Heart left ventricle (tissue), 16 donors: ENCODE measurements around the gene CYP2C8. TPM values are rescaled to one million over a fixed set of nuclear protein-coding genes. Genes with fewer than 3 reads are reported as not detected.

Experiments
- ATAC-seq, 4 donors: fragments of 200-7000 bp; cut with Tn5 transposase; one replicate each; pipeline ENCODE4 v1.9.1; 2020 to 2022; ENCODE audit warnings: moderate library complexity in 4 of 4, mild to moderate bottlenecking in 3 of 4, moderate number of reproducible peaks in 1 of 4
- DNase-seq, 5 donors: peaks; one replicate each; pipeline ENCODE4 v3.0.0-alpha.2; 2020
- H3K27ac ChIP-seq, 12 donors: fragments of 200-600 bp; sonication (generic) in 4 of 12; one replicate each; pipeline versions ENCODE4 v1.5.0 to v1.8.0; 2016 to 2022; ENCODE audit warnings: mild to moderate bottlenecking in 2 of 12
- H3K27me3 ChIP-seq, 9 donors: fragments of 200-600 bp; sonication (generic) in 2 of 9; one replicate each; pipeline versions ENCODE4 v1.5.1 to v1.8.0; 2016 to 2022; ENCODE audit warnings: mild to moderate bottlenecking in 3 of 9
- H3K36me3 ChIP-seq, 9 donors: fragments of 200-600 bp; sonication (generic) in 2 of 9; one replicate each; pipeline versions ENCODE4 v1.5.0 to v1.8.0; 2018 to 2022; ENCODE audit warnings: mild to moderate bottlenecking in 2 of 9
- H3K4me1 ChIP-seq, 12 donors: fragments of 200-600 bp; sonication (generic) in 4 of 12; one replicate each; pipeline versions ENCODE4 v1.5.0 to v1.8.0; 2016 to 2022; ENCODE audit warnings: mild to moderate bottlenecking in 3 of 12
- H3K4me3 ChIP-seq, 12 donors: fragments of 200-600 bp; sonication (generic) in 4 of 12; one replicate each; pipeline versions ENCODE4 v1.5.0 to v1.8.0; 2017 to 2022; ENCODE audit warnings: mild to moderate bottlenecking in 9 of 12, moderate library complexity in 4 of 12
- H3K9me3 ChIP-seq, 12 donors: fragments of 200-600 bp; sonication (generic) in 4 of 12; one replicate each; pipeline versions ENCODE4 v1.5.0 to v1.8.0; 2016 to 2022; ENCODE audit warnings: mild to moderate bottlenecking in 1 of 12
- POLR2A ChIP-seq, 2 donors: fragments of 450-650 bp; IDR thresholded peaks; one replicate each; pipeline ENCODE4 v1.6.1; 2017; ENCODE audit warnings: antibody characterized with exemption in 2 of 2, mild to moderate bottlenecking in 2 of 2, moderate library complexity in 2 of 2
- WGBS, 4 donors: extraction: QIAGEN DNeasy Blood & Tissue Kit in 2 of 4; methylation state at CpG; one replicate each; pipeline versions ENCODE4 v1.1.5 to v1.1.7; 2013 to 2018; 5-methylcytosine and 5-hydroxymethylcytosine counted together
- intact Hi-C, 10 donors: fragments of 100-400 bp; cut with DNase I; formaldehyde crosslinking; loops; one replicate each; pipeline versions ENCODE4 v1.11.1 to v1.14.2; 2022
- polyA plus RNA-seq, 2 donors: library from polyadenylated mRNA; stranded (reverse); fragments of 200-250 nt; gene quantifications; one replicate each; pipeline ENCODE4 v1.2.3, GENCODE V29; 2013
- total RNA-seq, 9 donors: library from RNA; depleted of rRNA in 2 of 9; stranded (reverse); fragments of >200 nt in 2 of 9; fragmentation: NEBNext Ultra II Directional in 3 of 9; extraction: Animal tissue kit (Norgen Biotek cat#: 25700) in 3 of 9; gene quantifications; one replicate each; pipeline versions ENCODE4 v1.1.0 to v1.2.4, GENCODE V29; 2016 to 2023
- TF ChIP-seq, protein P1 (sequence below), 12 donors: fragments of 200-600 bp; sonication (generic) in 4 of 12; IDR thresholded peaks; one replicate each; pipeline versions ENCODE4 v1.5.0 to v1.8.0; 2018 to 2022; ENCODE audit warnings: antibody characterized with exemption in 12 of 12, mild to moderate bottlenecking in 5 of 12
- donor health status: ischemic (EF 13 %, LVEDD 7.1; RV severe dilation, severe dysfunction).
- donor health status: healthy with polysubstance abuse.
- donor health status: DM: no; HTN: yes; CAD: no.
- donor health status: DM: no; HTN: no; CAD: no.
- donor health status: ischemic (EF 25% LVEDD 6.9; RV normal size, moderate dysfunction).
- donor health status: ischemic (EF 25% LVEDD 5.7; RV mildly dilated, moderate dysfunction).
- donor health status: healthy.
- donor health status: DM: yes; HTN: yes; CAD: no.
- donor health status: ischemic (EF 35%, LVEDD 5.7; RV mildly dilated, moderate dysfunction).
- donor health status: nonischemic (EF 11% LVEDD 7.7; RV severe dilation, severe dysfunction).
- donor health status: DM: yes; HTN: yes; CAD: no.
- donor health status: PGD.
- donor health status: ischemic (EF 29% LVEDD 5.4; RV normal size, mild dysfunction).
- donor health status: nonischemic (EF 23%, LVEDD 6.1; RV moderate dilation, normal function).

The CYP2C8 gene
- total and polyA plus RNA-seq, 11 donors: 0.06 to 0.55 (median 0.14) TPM; not detected in 6

DNA sequence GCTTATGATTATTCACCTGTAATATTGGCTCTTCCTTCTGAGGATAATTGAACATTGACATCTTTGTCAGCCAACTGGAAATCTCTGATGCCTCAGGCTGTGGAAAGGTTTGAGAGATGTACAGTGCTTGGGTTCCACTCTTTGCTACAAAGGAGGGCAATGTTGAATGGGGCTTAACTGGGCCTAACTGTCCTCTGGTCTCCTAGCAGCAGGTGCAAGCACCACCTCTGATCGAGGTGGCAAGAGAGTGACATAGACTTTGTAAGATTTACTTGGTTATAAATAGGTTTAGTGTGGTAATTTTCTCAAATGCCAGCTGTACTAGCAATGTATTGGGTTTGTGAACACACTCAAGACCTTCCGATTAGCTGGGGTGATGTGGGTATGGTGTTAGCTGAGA lies 21.1 kb downstream of the CYP2C8 start:
- no peak for ATAC-seq
- no peak for TF ChIP-seq POLR2A (IDR thresholded peaks at IDR 0.05)
- TF ChIP-seq, protein P1, sequence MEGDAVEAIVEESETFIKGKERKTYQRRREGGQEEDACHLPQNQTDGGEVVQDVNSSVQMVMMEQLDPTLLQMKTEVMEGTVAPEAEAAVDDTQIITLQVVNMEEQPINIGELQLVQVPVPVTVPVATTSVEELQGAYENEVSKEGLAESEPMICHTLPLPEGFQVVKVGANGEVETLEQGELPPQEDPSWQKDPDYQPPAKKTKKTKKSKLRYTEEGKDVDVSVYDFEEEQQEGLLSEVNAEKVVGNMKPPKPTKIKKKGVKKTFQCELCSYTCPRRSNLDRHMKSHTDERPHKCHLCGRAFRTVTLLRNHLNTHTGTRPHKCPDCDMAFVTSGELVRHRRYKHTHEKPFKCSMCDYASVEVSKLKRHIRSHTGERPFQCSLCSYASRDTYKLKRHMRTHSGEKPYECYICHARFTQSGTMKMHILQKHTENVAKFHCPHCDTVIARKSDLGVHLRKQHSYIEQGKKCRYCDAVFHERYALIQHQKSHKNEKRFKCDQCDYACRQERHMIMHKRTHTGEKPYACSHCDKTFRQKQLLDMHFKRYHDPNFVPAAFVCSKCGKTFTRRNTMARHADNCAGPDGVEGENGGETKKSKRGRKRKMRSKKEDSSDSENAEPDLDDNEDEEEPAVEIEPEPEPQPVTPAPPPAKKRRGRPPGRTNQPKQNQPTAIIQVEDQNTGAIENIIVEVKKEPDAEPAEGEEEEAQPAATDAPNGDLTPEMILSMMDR (IDR thresholded peaks at IDR 0.05): no peak
- WGBS, 4 donors: 79 to 88% (median 83%) methylated on average over 2 of the region's 2 CpGs
- no peak for DNase-seq
- H3K36me3 ChIP-seq: no peaks in the 10 kb centered on the region
- intact Hi-C loops: no loop called here
- no peak overlapping the region for H3K27ac ChIP-seq
- H3K4me3 ChIP-seq: no peak overlapping the region
- peaks cover 0 to 8% (median 0%) of the 10 kb centered on the region in 12 donors for H3K9me3 ChIP-seq
- no peaks in the 10 kb centered on the region for H3K4me1 ChIP-seq
- no peaks in the 10 kb centered on the region for H3K27me3 ChIP-seq

DNA sequence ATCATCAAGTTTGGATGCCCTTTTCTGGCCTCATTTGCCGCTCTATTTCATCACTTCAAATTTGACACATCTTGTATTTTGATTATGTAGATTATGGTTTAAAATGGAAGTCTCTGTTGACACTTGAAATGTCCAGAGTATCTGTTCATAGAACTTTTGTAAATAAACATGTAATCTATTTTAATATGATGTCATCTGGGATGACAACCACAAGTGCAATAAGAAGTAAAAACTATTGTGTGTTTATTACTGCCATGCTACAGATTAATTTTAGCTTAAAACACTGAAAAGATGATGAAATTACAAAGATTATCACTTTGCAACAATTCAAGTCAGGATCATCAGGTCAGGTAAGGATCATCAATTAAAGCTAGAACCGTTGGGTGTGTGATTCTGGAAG lies 30.0 kb downstream of the CYP2C8 start:
- Histone ChIP-seq H3K4me1 (no peaks in the 10 kb centered on the region), H3K9me3 (no peaks in the 10 kb centered on the region), H3K27me3 (no peaks in the 10 kb centered on the region), H3K27ac (no peak overlapping the region), H3K4me3 (no peak overlapping the region), H3K36me3 (no peaks in the 10 kb centered on the region)
- WGBS, 4 donors: 84 to 91% (median 89%) methylated on average over 2 of the region's 2 CpGs
- no peak for ATAC-seq
- DNase-seq: no peak
- TF ChIP-seq, protein P1 (IDR thresholded peaks at IDR 0.05): no peak
- TF ChIP-seq POLR2A (IDR thresholded peaks at IDR 0.05): no peak
- intact Hi-C loops: no loop called here

DNA sequence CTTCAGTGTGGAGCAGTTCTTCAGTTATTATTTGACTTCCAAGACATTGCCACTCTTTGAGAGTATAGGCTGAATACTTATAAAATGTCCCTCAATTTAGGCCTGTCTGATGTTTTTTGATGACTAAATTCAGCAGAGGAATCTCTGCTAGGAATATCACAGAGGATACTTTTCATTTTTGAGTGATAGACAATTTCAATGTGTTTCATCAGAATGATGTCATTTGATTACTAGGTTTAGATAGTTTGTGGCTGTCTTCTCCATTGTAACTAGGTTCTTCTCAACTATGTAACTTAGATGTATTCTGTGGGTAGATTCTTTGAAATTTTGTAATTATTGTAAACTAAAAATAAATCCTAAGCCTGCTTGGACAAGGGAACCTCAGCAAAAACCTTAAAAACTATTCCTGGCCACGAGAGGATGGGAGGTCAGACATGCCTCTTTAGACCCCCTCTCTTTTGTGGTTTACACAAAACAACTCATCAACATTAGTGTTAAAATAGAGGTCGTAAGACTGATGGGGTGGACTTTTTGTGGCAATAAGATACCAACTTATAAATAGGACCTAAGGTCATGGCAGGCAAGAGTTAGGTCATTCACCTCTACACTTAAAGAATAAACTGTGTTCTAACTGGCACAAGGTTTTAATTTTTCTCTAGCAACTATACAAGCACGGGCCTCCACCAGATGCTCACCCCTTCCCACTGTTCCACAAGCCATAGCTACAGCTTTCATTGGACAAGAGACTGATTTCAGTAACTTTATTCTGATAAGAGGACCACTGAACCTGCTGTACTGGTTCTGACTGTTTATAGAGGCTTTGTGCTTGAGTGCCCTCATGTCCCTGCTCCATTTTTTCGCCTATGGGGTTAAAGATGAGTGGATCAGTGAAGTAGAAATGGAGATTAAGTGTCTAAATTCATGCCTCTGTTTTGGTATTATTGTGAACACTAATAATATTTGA lies 33.7 kb downstream of the CYP2C8 start:
- 51 to 62% (median 57%) methylated on average over 4 of the region's 4 CpGs for WGBS, 4 donors

DNA sequence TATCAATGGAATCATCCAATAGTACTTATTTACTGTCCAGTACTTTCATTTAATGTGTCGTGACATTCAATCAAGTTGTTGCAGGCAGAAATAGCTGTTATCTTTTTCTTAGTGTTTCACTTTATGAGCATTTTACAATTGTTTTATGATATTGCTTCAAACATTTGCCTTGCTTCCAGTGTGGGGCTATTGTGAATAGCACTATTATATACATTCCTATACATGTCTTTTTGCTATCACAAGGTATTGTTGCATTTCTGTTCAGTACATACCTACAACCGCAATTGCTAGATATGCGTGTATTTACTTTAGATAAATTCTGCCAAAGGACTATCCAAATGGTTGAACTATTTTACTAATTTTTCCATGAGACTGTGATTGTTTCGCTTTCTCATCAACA lies 34.9 kb downstream of the CYP2C8 start:
- TF ChIP-seq, protein P1 (IDR thresholded peaks at IDR 0.05): no peak
- no peak for TF ChIP-seq POLR2A (IDR thresholded peaks at IDR 0.05)

More for the DNA sequence above, 33.7 kb downstream of the CYP2C8 start:
- Histone ChIP-seq H3K27ac (no peak overlapping the region), H3K36me3 (no peaks in the 10 kb centered on the region), H3K4me3 (no peak overlapping the region), H3K27me3 (no peaks in the 10 kb centered on the region), H3K4me1 (no peaks in the 10 kb centered on the region), H3K9me3 (peaks cover 0 to 2% (median 0%) of the 10 kb centered on the region in 12 donors)
- TF ChIP-seq, protein P1 (IDR thresholded peaks at IDR 0.05): no peak
- no peak for TF ChIP-seq POLR2A (IDR thresholded peaks at IDR 0.05)
- no peak for DNase-seq
- ATAC-seq: no peak
- intact Hi-C loops: no loop called here

More for the DNA sequence above, 34.9 kb downstream of the CYP2C8 start:
- H3K4me1 ChIP-seq: no peaks in the 10 kb centered on the region
- no peaks in the 10 kb centered on the region for H3K36me3 ChIP-seq
- no peak overlapping the region for H3K27ac ChIP-seq
- H3K9me3 ChIP-seq: peaks cover 0 to 2% (median 0%) of the 10 kb centered on the region in 12 donors
- ATAC-seq: no peak
- no peak overlapping the region for H3K4me3 ChIP-seq
- intact Hi-C loops: no loop called here
- no peaks in the 10 kb centered on the region for H3K27me3 ChIP-seq
- 86 to 92% (median 89%) methylated on average over 4 of the region's 4 CpGs for WGBS, 4 donors
- DNase-seq: no peak
